ENCODE results near the gene MAPK8IP2. TPM values are rescaled to one million over a fixed set of nuclear protein-coding genes. Genes with fewer than 3 reads are reported as not detected.
A peak's percentile ranks its signal among the peaks of the same experiment; 100 is the strongest.
"Not testable (repeated sequence)": the region's sequence is repeated elsewhere in the genome, so short reads cannot be mapped to it uniquely, and the experiment has no call there.

Gene MAPK8IP2
- total and polyA plus RNA-seq, 10 donors = 0.22 to 2.7 (median 0.73) TPM

DNA sequence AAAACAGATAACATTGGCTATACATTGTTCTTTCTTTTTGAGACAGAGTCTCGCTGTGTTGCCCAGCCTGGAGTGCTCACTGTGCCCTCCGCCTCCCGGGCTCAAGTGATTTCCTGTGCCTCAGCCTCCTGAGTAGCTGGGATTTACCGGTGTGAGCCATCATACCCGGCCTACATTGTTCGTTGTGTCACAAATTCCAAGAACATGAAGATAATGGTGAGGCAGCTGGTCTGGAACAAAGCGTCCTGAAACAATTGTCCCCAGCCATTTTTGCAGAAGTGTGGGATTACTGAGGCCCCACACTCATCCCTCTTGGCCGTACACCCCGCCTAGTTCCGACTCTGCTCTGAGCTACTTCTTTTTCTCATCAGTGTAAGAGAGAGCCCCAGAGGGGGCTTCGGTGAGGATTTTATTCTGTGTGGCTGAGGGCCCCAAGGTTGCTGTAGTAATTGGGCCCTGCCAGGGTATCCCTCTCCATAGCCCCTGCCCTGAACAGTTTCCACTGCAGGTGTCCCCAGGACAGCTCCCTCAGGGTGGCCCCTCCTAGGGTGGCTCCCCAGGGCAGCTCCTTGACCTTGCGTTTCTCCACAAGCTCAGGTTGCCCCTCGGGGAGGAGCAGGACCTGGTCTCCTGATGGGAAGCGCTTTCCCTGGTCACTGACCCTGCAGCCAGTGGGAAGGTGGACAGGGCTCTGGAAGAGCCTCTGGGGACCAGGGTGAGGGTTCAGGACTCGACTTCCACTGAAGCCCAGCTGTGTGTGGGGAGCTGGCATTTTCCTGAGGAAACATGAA lies 40.5 kb downstream of the MAPK8IP2 start:
- 62 to 79% (median 72%) methylated on average over 15 of the region's 15 CpGs for WGBS, 5 donors
- intact Hi-C loops (cut with DNase I; ENCODE audit: low total_unique reads) = no loop called here
- TF ChIP-seq, protein P1, sequence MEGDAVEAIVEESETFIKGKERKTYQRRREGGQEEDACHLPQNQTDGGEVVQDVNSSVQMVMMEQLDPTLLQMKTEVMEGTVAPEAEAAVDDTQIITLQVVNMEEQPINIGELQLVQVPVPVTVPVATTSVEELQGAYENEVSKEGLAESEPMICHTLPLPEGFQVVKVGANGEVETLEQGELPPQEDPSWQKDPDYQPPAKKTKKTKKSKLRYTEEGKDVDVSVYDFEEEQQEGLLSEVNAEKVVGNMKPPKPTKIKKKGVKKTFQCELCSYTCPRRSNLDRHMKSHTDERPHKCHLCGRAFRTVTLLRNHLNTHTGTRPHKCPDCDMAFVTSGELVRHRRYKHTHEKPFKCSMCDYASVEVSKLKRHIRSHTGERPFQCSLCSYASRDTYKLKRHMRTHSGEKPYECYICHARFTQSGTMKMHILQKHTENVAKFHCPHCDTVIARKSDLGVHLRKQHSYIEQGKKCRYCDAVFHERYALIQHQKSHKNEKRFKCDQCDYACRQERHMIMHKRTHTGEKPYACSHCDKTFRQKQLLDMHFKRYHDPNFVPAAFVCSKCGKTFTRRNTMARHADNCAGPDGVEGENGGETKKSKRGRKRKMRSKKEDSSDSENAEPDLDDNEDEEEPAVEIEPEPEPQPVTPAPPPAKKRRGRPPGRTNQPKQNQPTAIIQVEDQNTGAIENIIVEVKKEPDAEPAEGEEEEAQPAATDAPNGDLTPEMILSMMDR (IDR thresholded peaks at IDR 0.05 in 8 of 11, conservative IDR thresholded peaks at IDR 0.05 in 3 of 11) = no peak
- TF ChIP-seq POLR2AphosphoS5 (IDR thresholded peaks at IDR 0.05) (peak in 1 of 3 donors; percentile 23), POLR2A (IDR thresholded peaks at IDR 0.05) (no peak)
- Histone ChIP-seq H3K36me3 (no peaks in the 10 kb centered on the region), H3K4me3 (no peak overlapping the region), H3K9me3 (no peaks in the 10 kb centered on the region), H3K4me1 (peaks cover 6 to 24% (median 15%) of the 10 kb centered on the region in 6 donors), H3K27ac (peak overlapping the region in 7 of 8 donors; percentile 6 to 72 (median 43)), H3K27me3 (replicated peaks in 1 of 7) (peaks cover 0 to 42% (median 0%) of the 10 kb centered on the region in 7 donors)
- no peak for DNase-seq

DNA sequence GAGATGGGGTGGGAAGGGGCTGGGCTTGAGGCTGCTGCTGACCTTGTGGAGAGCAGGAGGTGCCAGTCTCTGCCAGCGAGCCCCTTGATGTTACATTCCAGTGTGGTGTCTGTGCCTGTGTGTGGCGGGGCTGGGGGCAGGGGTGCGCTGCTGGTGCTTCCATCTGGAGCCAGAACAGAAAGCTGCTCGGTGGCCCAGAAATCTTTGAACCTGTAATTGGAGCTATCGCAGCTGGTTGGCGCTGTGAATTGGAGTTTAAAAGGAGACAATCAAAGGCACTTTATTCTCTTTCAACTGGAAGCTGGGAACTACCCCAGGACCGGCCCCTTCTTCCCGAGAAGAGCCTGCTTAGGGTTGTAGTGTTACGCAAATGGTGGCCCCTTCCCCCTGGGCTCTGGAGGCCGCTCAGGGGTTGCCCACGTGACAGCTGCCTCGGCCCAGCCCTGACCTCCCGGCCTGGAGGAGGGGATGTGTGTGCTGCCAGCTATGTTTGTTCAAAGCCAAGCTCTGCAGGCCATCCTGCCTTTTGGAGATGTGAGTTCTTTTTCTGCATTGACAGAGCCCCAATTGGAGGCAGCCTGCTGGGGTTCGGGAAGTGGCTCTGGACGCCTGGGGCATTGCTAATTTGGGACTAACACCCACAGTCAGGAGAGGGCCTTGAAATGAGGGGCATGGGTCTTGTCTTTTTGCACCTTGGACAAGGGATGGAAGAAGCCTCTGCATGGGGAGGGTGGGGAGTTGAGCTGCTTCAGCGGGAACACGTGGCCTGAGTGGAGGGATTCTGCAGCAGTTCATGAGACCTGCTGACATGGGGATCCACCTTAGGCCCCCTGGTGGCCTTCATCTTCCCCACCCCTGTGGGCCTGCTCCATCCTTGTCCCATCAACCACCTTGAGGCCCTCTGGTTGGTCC lies 41.4 kb downstream of the MAPK8IP2 start:
- Histone ChIP-seq H3K27me3 (replicated peaks in 1 of 7) (peaks cover 0 to 47% (median 0%) of the 10 kb centered on the region in 7 donors), H3K9me3 (no peaks in the 10 kb centered on the region), H3K4me3 (no peak overlapping the region), H3K27ac (peak overlapping the region in 7 of 8 donors; percentile 6 to 72 (median 43)), H3K4me1 (peaks cover 6 to 33% (median 16%) of the 10 kb centered on the region in 6 donors), H3K36me3 (no peaks in the 10 kb centered on the region)
- intact Hi-C loops (cut with DNase I; ENCODE audit: low total_unique reads) = no loop called here
- TF ChIP-seq POLR2A (IDR thresholded peaks at IDR 0.05) (no peak), POLR2AphosphoS5 (IDR thresholded peaks at IDR 0.05) (peak; percentile 47 to 75 (median 75))
- TF ChIP-seq, protein P1 (IDR thresholded peaks at IDR 0.05 in 8 of 11, conservative IDR thresholded peaks at IDR 0.05 in 3 of 11) = peak in 6 of 11 experiments; percentile 15 to 46 (median 40)
- WGBS, 5 donors = 28 to 34% (median 31%) methylated on average over 13 to 17 of the region's 17 CpGs
- DNase-seq = no peak

DNA sequence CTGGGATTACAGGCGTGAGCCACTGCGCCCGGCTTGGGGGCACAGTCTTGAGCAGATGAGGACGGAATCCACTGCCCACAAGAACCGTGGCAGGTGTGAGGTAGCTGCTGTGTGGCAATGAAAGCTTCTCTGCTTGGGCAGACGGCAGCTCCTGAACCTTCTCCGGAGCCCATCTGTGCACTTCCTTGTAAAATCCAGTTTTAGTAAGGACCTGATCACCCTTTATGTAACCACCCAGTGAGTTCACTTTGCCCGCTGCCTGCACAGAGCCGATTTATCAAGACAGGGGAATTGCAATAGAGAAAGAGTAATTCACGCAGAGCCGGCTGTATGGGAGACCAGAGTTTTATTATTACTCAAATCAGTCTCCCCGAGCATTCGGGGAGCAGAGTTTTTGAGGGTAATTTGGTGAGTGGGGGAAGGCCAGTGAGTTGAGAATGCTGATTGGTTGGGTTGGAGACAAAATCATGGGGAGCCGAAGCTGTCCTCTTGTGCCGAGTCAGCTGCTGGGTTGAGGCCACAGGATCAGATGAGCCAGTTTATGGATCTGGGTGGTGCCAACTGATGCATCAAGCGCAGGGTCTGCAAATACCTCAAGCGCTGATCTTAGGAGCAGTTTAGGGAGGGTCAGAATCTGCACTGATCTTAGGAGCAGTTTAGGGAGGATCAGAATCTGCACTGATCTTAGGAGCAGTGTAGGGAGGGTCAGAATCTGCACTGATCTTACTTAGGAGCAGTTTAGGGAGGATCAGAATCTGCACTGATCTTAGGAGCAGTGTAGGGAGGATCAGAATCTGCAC lies 42.6 kb downstream of the MAPK8IP2 start:
- H3K36me3 ChIP-seq; H3K9me3 ChIP-seq; DNase-seq; H3K4me3 ChIP-seq; intact Hi-C loops (cut with DNase I; ENCODE audit: low total_unique reads); H3K27ac ChIP-seq: not testable (repeated sequence)
- Histone ChIP-seq H3K27me3 (replicated peaks in 1 of 7) (peaks cover 0 to 47% (median 0%) of the 10 kb centered on the region in 7 donors), H3K4me1 (peaks cover 6 to 33% (median 16%) of the 10 kb centered on the region in 6 donors)
- WGBS, 5 donors = 88 to 96% (median 92%) methylated on average over 17 of the region's 17 CpGs

DNA sequence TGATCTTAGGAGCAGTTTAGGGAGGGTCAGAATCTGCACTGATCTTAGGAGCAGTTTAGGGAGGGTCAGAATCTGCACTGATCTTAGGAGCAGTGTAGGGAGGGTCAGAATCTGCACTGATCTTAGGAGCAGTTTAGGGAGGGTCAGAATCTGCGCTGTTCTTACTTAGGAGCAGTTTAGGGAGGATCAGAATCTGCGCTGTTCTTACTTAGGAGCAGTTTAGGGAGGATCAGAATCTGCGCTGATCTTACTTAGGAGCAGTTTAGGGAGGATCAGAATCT lies 43.2 kb downstream of the MAPK8IP2 start:
- H3K36me3 ChIP-seq; intact Hi-C loops (cut with DNase I; ENCODE audit: low total_unique reads); H3K4me3 ChIP-seq; DNase-seq; H3K27ac ChIP-seq: not testable (repeated sequence)
- peaks cover 0 to 11% (median 8%) of the 10 kb centered on the region in 8 donors for H3K9me3 ChIP-seq
- peaks cover 0 to 47% (median 0%) of the 10 kb centered on the region in 7 donors for H3K27me3 ChIP-seq (replicated peaks in 1 of 7)
- WGBS, 5 donors = 59 to 69% (median 68%) methylated on average over 3 of the region's 3 CpGs
- H3K4me1 ChIP-seq = peaks cover 6 to 33% (median 16%) of the 10 kb centered on the region in 6 donors

Data from spleen (tissue), 11 donors.